GM21576 (cell line): ENCODE measurements around the gene KPNA1.

Experiments
- ATAC-seq: cut with Tn5 transposase; IDR thresholded peaks from one replicate; pipeline ENCODE4 v1.9.1; 2021; ENCODE audit warnings: mild to moderate bottlenecking, moderate library complexity; ENCODE audit not compliant: unreplicated experiment

The KPNA1 gene

DNA sequence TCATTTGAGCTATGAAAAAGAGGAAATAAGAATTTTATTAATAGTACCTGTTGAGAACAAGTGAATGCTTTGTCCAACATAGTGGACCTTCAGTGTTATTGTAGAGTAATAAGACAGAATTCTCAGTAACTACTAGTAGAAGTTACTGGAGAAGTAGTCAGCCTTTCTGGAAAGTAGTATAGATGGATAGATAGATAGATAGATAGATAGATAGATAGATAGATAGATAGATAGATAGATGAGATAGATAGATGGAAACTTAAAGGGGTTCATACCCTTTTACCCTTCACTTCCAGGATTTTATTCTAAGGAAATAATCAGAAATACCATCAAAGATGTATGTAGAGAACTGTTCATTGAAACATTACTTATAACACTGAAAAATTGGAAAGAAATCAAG is 125.5 kb downstream of the KPNA1 start:
- ATAC-seq, result no peak

GRCh38 chr3:122387709-122388108 is 127.0 kb downstream of the KPNA1 start:
- no peak for ATAC-seq

- peak; percentile 90 for ATAC-seq
Observed at GRCh38 chr3:122383771-122384697, 130.7 kb downstream of the KPNA1 start, which contains the start of gene FAM162A. TSS of gene FAM162A (plus strand) at chr3:122384182. CDS start at chr3:122384266, 84 bp downstream.

GRCh38 chr3:122382888-122383666 is 131.7 kb downstream of the KPNA1 start, which contains the start of gene MIX23:
TSS of gene MIX23 (minus strand) at chr3:122383231. CDS start at chr3:122383224, 7 bp downstream.
- ATAC-seq, result peak; percentile 40

- no peak for ATAC-seq
Observed at GRCh38 chr3:122377975-122378374, 136.8 kb downstream of the KPNA1 start.

DNA sequence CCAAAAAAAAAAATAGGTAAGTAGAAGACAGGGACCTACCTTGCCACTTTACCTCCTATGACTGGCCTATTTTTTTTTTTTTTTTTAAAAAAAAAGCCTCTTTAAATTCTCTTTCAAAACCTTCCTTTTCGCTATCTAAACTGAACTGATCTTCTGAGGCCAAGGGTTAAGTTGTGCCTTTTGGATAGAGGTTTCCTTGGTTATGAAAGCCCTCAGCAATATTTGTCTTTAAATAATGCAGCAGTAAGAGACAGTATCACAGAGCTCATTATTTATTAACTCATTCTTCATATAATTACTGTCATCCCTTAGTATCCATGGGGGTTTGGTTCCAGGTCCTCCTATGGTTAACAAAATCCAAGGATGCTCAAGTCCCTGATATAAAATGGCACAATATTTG is 140.7 kb downstream of the KPNA1 start:
- ATAC-seq, result no peak
